ENCODE results near the gene FAM72D. TPM values are rescaled to one million over a fixed set of nuclear protein-coding genes. Genes with fewer than 3 reads are reported as not detected.

Gene FAM72D
- polyA plus RNA-seq, 1 experiment: 1.3 TPM

Other genes with a start within 250 kb of the FAM72D start
- gene SRGAP2B, start 646 bp upstream of the FAM72D start, polyA plus RNA-seq (2011; rRNA removed): 20.3 and 22.3 TPM in 2 replicates
- gene PPIAL4D, start 146.2 kb downstream of the FAM72D start, polyA plus RNA-seq (2011; rRNA removed): not detected in 2 replicates

Data from AG04450 (cell line).